NCI-H187 treated with DMSO at 0.1 percent for 48 hours (cell line): ENCODE results near the gene ISG15.

Experiments
- DNase-seq: peaks from one replicate; lab custom pipeline; 2025; lab: John Stamatoyannopoulos, UW

Gene ISG15

DNA sequence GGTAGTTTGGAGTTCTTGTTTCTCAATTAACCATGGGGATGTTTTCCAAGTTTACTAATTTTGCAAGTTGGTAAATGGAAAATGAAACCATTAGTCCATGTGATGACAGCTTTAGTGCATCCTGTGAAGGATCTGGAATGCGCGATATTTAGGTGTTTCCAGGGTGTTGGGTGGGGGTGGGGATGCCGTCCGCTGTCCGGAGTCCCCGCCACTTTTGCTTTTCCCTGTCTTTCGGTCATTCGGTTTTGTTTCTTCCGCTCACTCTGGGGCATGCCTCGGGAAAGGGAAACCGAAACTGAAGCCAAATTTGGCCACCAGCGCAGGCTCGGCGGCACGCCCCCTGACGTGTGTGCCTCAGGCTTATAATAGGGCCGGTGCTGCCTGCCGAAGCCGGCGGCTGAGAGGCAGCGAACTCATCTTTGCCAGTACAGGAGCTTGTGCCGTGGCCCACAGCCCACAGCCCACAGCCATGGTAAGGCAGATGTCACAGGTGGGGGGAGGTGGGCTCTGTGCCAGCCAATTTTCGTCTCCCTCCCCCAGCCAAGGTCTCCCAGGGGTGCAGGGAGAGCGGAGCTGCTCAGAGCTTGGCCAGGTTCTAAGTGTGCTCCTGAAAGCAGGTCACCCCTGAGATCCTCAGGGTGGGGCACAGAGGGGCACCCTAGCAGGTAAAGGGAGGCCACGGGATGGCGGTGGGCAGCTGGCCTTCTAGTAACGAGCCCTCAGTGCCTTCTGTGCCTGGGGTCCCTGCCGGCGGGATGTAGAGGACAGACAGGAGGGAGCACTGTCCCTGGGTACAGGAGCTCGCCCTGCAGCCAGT is at the start of gene ISG15:
ISG15 (plus strand) TSS at position 393 of the 817 bp plus-strand sequence; CDS start at position 470, 77 bp downstream.
- no peak for DNase-seq

DNA sequence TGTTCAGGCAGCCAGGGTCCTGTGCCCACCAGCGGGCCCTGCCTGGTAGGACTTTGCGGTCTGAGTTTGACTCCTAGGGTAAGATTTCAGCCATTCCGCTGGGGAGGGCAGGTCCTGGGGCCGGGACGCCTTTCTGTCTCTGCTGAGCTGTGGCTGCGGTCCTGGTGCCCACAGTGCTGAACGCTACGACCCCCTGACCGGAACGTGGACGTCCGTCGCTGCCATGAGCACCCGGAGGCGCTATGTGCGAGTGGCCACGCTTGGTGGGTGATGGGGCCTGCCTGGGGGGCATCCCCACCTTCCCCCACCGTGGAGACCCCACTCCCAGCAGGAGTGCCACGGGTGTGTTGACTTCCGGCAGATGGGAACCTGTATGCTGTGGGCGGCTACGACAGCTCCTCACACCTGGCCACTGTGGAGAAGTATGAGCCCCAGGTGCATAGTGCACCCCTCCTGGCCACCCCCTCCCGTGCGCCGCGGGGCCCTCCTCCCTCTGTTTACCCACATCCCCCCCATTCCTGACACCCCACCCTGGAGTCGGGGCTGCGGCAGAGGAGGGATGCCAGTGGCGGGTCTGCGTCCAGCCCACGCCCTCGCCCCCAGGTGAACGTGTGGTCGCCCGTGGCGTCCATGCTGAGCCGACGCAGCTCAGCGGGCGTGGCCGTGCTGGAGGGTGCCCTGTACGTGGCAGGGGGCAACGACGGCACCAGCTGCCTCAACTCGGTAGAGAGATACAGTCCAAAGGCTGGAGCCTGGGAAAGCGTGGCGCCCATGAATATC is 49.4 kb upstream of the ISG15 start:
- DNase-seq: no peak

DNA sequence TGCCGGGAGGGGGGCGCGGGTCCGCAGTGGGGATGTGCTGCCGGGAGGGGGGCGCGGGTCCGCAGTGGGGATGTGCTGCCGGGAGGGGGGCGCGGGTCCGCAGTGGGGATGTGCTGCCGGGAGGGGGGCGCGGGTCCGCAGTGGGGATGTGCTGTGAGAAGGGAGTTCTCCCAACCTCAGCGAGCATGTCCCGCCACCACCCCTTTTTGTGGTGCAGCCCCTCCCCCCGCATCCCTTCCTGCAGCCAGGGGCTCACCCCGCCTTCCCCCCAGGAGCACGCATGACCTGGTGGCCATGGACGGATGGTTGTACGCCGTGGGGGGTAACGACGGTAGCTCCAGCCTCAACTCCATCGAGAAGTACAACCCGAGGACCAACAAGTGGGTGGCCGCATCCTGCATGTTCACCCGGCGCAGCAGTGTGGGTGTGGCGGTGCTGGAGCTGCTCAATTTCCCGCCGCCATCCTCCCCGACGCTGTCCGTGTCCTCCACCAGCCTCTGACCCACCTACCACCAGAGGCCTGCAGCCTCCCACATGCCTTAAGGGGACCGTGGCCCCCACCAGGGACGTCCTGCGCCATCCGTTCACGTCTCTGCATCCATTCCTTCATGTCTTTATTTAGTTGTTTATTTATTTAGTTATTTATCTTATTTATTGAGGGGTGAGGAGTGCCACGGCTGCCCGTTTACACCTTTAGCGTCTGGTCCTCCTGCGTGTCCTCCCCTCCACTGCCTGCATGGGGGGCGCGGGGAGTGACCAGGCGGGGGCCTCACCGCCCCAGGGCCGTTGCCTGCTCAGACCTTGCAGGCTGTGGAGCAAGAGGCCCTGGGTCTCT is 48.4 kb upstream of the ISG15 start:
- no peak for DNase-seq

DNA sequence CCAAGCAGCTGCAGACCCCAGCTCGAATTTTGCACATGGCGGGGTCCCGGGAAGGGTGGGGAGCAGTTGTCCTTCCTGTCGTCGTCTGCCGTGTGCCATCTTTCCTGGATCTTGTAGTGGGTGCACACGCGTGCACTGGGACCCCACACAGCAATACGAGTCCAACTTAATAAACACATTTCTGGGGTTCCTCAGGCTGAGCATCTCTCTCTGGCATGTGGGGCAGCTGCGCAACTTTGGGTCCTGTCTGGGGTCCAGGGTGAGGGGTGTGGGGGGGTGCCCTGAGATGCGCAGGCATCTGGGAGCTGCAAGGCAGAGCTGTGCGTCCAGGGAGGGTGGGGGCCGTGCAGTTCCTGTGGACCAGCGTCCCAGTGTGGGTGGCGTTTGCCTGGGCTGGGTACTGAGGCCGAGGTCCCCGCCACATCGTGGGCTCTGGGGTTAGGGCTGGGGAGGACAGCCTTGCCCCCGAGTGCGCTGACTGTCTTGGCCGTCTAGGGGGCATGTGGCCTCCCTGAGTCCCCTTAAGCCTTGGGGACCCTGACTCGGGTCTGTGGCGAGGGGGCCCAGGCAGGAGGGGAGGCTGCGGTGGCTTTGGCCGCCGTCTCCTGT is 47.7 kb upstream of the ISG15 start:
- no peak for DNase-seq

DNA sequence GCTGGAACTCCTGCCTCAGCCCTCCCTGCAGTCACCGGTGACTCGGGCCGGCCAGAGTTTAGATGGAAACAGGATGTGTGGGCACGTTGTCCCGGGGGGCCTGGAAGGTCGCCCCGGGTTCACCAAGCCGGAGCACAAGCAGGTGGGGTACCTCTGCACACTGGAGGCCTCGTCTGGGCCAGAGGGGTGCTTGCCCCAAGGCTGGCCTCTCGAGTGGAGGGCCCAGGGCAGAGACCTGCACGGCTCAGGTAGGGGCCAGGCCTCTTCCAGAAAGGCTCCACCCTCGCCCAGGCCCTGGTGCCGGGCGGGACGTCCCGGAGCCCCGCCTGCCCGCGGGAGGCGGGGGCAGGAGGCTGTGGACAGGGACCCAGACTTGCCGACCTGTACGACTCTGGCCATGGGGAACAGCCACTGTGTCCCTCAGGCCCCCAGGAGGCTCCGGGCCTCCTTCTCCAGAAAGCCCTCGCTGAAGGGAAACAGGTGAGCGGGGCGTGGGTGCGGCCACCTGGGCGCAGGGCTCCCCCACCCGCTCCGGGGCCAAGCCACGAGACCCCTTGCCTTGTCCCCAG is 47.1 kb upstream of the ISG15 start, which contains the start of gene PLEKHN1:
PLEKHN1 (plus strand) TSS at position 348 of the 569 bp plus-strand sequence; CDS start at position 398, 50 bp downstream.
- no peak for DNase-seq

DNA sequence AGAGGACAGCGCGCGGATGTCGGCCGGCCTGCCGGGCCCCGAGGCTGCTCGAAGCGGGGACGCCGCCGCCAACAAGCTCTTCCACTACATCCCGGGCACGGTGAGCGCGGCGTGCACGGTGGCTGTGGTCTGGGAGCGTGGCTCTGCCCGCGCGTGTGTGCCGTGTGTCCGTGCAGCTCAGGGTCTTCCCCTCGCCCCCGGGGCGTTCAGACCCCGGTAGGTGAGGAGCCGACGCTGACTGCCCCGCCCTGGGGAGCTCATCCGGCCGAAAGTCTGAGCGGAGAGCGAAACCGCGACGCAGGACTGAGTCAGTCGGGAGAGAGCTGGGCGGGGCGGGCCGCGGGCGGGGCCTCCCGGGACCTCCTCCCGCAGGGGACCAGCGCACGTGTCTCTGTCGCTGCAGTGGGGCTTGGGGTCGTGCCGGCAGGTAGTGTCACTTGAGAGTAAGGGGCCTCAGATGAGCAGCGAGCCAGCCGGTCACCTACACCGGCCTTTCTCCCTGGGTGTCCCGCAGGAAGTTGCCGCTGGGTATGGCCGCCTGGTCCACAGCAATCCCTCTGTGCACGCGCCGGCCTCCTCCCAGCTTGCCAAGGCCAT is 46.5 kb upstream of the ISG15 start:
- DNase-seq: no peak

DNA sequence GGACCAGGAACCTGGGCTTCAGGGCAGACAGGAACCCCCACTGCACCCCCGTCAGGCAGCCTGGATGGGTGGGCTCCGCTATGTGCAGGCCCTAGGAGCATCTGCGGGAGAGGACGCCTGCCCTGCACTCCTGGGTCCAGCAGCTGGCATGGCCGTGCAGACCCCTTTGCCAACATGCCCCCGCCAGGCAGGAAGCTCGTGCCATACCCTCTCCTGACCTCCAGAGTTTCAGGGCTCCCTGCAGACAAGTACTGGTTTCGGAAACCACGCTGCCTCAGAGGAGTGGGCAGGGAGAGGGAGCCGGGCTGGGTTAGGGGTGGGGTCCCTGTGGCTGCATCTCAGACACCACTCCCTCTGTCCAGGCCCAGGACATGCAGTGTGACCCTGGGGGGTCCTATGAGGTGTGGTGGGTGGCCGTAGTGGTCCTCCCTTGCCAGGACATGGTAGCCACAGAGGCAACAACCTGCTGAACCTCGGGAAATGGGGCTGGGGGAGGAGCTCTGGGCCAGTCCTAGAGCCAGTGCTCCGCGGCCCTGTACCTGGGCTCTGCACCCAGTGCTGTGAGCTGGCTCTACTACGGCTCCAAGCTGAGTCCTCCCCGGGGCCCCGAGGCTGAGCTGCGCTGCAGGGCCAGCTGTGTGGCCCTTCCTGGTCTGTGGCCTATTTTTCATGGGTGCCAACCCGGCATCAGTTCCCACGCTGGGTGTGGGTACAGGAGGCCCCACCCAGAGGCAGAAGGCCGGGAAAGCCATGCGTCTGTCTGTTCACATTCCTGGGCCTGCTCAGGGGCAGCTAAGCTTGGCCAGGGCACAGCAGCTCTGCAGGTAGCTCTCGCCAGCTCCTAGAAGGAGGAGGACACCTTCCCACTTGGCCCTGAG is 45.6 kb upstream of the ISG15 start:
- no peak for DNase-seq

DNA sequence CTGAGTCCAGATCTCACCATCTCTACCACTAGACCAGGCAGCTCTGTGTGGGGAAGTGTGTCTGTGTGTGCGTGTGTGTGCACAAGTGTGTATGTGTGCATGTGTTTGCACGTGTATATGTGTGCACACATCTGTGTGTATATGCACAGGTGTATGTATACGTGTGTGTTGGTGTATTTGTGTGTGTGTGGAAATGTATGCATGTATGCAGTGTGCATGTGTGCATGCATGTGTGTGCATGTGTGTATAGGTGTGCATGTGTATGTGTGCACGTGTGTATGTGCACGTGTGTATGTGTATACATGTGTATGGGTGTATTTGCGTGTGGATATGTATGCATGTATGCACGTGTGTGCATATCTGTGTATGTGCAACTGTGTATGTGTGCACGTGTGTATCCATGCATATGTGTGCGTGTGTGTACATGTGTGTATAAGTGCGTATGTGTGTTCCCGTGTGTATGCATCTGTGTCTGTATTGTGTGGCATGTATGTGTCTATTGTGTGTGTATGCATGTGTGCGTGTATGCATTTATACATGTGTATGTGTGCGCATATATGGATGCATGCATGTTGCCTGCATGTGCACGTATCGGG is 43.9 kb upstream of the ISG15 start:
- DNase-seq: no peak

DNA sequence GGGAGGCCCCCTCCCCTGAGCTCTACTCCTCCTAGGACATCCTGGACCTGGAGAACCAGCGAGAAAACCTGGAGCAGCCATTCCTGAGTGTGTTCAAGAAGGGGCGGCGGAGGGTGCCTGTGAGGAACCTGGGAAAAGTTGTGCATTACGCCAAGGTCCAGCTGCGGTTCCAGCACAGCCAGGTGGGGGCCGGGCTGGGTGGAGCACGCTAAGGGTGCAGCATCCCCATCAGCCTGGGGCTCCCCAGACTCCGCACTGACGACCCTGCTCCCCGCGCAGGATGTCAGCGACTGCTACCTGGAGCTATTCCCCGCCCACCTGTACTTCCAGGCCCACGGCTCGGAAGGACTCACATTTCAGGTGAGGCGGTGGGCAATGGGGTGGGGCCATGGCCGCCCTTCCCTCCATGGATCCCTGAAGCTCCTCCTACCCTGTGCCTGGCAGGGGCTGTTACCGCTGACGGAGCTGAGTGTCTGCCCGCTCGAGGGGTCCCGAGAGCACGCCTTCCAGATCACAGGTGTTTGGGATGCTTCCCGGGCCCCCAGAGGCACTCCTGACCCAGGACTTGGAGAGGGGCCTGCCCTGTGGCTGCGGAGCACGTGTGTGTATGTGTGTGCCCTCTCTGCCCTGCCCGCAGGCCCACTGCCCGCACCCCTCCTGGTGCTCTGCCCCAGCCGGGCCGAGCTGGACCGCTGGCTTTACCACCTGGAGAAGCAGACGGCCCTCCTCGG is 42.9 kb upstream of the ISG15 start:
- no peak for DNase-seq

DNA sequence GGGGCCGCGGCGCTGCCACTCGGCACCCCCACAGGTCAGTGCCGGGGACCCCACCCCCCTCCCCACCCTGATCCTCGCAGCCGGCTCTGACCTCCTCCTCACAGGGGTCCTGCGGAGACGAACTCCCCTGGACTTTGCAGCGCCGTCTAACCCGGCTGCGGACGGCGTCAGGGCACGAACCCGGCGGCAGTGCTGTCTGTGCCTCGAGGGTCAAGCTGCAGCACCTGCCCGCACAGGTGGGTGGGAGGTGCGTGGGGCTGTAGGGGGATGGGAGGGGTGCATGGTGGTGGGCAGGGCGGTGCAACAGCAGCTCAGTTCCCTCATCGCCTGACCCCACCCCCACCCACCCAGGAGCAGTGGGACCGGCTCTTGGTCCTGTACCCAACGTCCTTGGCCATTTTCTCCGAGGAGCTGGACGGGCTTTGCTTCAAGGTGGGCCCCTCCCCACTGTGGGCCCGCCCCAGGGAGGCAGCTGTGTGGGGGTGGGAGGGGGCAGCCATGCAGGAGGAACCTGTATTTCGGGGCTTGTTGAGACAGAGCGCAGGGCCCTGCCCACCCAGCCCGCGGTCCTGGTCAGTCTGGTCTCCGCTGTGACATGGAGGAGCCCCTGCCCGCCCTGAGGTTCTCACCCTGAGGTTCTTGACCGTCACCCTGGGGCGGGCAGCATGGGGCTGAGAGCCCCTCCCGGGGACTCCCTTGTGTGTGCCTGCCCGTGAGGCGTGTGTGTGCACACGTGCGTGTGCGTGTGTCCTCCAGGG is 42.1 kb upstream of the ISG15 start:
- DNase-seq: no peak

DNA sequence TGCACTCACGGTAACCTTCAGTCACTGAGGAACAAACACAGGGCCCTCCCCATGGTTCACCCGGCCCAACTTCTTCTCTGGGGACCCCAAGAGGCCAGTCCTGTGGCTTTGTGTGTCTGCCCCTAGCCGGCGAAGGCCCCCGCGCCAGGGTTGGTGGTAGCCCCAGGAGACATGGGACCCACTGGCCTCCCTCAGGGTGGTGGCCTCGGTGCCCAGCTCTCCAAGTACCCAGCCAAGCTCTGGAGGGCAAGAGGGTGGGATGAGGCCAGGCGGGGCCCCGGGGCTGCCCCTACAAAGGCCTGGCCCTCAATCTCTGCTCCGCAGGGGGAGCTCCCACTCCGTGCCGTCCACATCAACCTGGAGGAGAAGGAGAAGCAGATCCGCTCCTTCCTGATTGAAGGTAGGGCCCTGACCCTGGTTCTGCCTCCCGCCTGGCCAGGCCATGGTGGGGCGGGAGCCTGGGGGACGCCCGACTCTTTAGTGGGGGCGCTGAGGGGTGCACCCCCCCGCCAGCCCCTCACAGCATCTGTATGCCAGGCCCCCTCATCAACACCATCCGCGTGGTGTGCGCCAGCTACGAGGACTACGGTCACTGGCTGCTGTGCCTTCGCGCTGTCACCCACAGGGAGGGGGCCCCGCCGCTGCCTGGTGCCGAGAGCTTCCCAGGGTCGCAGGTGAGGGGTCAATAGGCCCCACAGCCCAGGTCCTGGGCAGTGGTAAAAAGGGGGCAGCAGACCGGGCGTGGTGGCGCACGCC is 41.4 kb upstream of the ISG15 start:
- DNase-seq: no peak

DNA sequence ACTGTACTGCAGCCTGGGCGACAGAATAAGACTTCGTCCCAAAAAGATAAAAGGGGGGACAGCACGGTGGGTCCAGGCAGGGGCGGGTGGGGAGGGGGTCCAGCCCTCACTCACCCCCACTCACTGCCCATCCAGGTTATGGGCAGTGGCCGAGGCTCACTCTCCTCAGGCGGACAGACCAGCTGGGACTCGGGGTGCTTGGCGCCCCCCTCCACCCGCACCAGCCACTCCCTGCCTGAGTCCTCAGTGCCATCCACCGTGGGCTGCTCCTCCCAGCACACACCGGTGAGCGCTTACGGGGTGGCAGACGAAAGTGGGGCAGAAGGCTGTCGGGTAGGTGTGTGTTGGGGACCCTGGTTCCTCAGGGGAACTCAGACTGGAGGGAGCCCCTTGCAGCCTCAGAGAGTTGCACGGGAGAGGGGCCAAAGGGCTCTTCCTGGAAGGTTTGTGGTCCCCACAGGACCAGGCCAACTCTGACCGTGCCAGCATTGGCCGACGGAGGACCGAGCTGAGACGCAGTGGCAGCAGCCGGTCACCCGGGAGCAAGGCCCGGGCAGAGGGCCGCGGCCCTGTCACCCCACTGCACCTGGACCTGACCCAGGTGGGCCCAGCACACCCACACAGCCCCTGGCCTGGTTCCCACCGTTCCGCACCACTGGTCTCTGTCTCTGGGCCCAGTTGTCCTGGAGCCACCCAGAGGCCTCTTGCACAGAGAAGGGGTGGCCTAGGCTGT is 40.4 kb upstream of the ISG15 start:
- DNase-seq: no peak

DNA sequence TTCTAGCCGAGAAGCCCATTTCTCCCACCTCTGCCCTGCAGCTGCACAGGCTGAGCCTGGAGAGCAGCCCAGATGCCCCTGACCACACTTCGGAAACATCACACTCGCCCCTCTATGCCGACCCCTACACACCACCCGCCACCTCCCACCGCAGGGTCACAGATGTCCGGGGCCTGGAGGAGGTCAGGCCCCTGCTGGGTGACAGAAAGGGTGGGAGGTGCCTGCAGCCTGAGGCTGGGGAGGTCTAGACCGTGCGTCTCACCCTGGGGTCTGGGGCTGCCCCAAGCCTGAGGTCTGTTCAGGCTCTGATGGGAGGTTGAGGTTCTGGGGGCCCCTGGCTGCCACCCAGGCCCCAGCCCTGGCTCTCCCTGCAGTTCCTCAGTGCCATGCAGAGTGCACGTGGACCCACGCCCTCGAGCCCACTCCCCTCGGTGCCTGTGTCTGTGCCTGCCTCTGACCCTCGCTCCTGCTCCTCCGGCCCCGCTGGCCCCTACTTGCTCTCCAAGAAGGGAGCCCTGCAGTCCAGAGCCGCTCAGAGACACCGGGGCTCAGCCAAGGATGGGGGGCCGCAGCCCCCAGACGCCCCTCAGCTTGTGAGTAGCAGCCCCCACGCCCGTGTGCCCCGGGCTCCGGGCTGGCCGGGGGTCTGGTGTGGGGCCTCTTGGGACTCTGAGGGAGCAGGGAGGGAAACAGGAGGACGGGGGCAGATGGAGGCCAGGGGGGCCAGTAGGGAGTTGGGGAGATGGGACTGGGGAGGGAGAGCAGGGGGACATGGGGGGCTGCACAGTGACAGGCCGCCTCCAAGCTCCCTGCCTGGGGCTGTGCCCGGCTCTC is 39.6 kb upstream of the ISG15 start:
- DNase-seq: no peak

DNA sequence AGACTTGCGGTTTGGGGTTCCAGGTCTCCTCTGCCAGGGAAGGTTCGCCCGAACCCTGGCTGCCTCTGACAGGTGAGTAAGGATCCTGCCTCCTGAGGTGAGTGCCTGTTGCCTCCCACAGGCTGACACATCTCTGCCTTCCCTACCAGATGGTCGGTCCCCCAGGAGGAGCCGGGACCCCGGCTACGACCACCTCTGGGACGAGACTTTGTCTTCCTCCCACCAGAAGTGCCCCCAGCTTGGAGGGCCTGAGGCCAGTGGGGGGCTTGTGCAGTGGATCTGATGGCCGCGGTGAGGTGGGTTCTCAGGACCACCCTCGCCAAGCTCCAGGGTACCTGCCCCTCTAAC is 39.0 kb upstream of the ISG15 start:
- no peak for DNase-seq

DNA sequence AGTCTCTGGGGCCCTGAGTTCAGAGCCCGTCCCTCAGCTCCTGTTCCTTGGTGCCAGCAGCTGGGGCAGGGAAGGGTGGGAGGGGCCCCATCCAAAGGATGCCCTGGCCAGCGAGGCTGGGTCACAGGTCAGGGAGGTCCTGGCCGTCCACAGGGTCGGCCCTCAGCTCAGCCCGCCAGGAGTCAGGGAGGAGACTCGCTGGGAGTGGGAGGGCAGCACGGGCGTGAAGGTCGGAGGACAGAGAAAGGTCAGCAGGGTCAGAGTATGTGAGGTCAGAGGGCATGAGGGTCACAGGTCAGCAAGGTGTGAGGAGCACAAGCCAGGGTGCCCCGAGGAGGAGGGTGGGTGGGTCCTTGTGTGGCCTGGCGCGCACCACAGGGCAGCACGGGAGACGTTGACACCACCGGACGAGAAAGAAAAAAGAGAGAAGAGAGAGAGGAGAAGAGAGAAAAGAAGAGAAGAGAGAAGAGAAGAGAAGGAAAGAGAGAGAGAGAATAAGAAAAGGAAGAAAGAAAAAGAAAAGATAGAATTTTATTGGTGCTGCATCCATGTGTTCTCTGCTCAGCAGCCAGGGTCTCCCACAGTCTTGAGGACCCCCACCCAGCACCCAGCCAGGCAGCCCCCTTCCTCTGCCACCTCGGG is 38.5 kb upstream of the ISG15 start:
- DNase-seq: no peak
